Fibroblast of lung (primary cell): Measurements from ENCODE around the gene CLDN9. TPM values are rescaled to one million over a fixed set of nuclear protein-coding genes. Genes with fewer than 3 reads are reported as not detected.

ENCODE experiments used
- DNase-seq, 2 donors: peaks; one replicate each; pipeline versions ENCODE4 v3.0.0 to v3.0.0-alpha.2; 2010; ENCODE audit warnings: low read depth in 2 of 2
- H2AFZ ChIP-seq: 2 replicates; pipeline ENCODE4 v1.5.1; 2012; ENCODE audit warnings: low read length, control low read depth, inconsistent platforms
- H3K27ac ChIP-seq: 2 replicates; pipeline ENCODE4 v1.5.1; 2011; ENCODE audit warnings: low read length, control low read depth; ENCODE audit not compliant: insufficient read depth
- H3K27me3 ChIP-seq: 2 replicates; pipeline ENCODE4 v1.5.1; 2011; ENCODE audit warnings: mild to moderate bottlenecking, low read length; ENCODE audit not compliant: control insufficient read depth, insufficient read depth
- H3K36me3 ChIP-seq: 2 replicates; pipeline ENCODE4 v1.5.1; 2011; ENCODE audit warnings: low read length; ENCODE audit not compliant: control insufficient read depth, insufficient read depth
- H3K4me1 ChIP-seq: 2 replicates; pipeline ENCODE4 v1.5.1; 2011; ENCODE audit warnings: low read length; ENCODE audit not compliant: control insufficient read depth, insufficient read depth; ENCODE audit errors: extremely low read depth
- H3K4me2 ChIP-seq: 2 replicates; pipeline ENCODE4 v1.5.1; 2011; ENCODE audit warnings: low read length, control low read depth; ENCODE audit not compliant: insufficient read depth; ENCODE audit errors: extremely low read depth
- H3K4me3 ChIP-seq, 4 experiments: fragments of 200-600 bp in 1 of 4; sonication (generic) in 1 of 4; replicated peaks in 1 of 4; 2 replicates each; pipeline ENCODE4 v1.5.1; 2011 to 2016; ENCODE audit warnings: low read length in 4 of 4, low read depth in 3 of 4, mild to moderate bottlenecking in 3 of 4, control low read depth in 2 of 4, inconsistent platforms in 1 of 4, mixed read lengths in 1 of 4; ENCODE audit not compliant: insufficient read depth in 1 of 4; ENCODE audit errors: control extremely low read depth in 1 of 4
- H3K79me2 ChIP-seq: 2 replicates; pipeline ENCODE4 v1.5.1; 2012; ENCODE audit warnings: mild to moderate bottlenecking, low read length, inconsistent platforms; ENCODE audit not compliant: control insufficient read depth, insufficient read depth
- H3K9ac ChIP-seq: 2 replicates; pipeline ENCODE4 v1.5.1; 2011; ENCODE audit warnings: mild to moderate bottlenecking, low read length, control low read depth; ENCODE audit not compliant: insufficient read depth
- H3K9me3 ChIP-seq: 2 replicates; pipeline ENCODE4 v1.5.1; 2012; ENCODE audit warnings: low read depth, low read length; ENCODE audit not compliant: control insufficient read depth, insufficient read depth
- H4K20me1 ChIP-seq: 2 replicates; pipeline ENCODE4 v1.5.1; 2011; ENCODE audit warnings: low read length; ENCODE audit not compliant: control insufficient read depth, insufficient read depth; ENCODE audit errors: extremely low read depth
- EZH2 ChIP-seq: IDR thresholded peaks from 2 replicates; pipeline ENCODE4 v1.5.1; 2012; ENCODE audit warnings: low read length, control low read depth, mild to moderate bottlenecking; ENCODE audit errors: missing control alignments
- polyA plus RNA-seq, 2 donors: library from polyadenylated mRNA; depleted of rRNA in 1 of 2; stranded (reverse) in 1 of 2; unstranded in 1 of 2; fragments of >200 nt; gene quantifications; 2 replicates each; pipeline ENCODE4 v1.2.1, GENCODE V29; 2011 to 2012; ENCODE audit warnings: missing spikeins in 1 of 2
- total RNA-seq: library from RNA; depleted of rRNA; stranded (reverse); fragments of >200 nt; gene quantifications from 2 replicates; pipeline ENCODE4 v1.2.1, GENCODE V29; 2014
- TF ChIP-seq, protein P1 (sequence below), 2 donors: IDR thresholded peaks in 1 of 2; conservative IDR thresholded peaks in 1 of 2; 1 replicate in 1 of 2; 2 replicates in 1 of 2; pipeline ENCODE4 v1.5.1; 2011 to 2012; ENCODE audit warnings: low read length in 2 of 2, control low read depth in 1 of 2, inconsistent platforms in 1 of 2, low read depth in 1 of 2, mild to moderate bottlenecking in 1 of 2

Gene CLDN9
- total and polyA plus RNA-seq, 2 donors (not counting 1 experiment from before 2014, with no cell fraction given), result not detected

DNA sequence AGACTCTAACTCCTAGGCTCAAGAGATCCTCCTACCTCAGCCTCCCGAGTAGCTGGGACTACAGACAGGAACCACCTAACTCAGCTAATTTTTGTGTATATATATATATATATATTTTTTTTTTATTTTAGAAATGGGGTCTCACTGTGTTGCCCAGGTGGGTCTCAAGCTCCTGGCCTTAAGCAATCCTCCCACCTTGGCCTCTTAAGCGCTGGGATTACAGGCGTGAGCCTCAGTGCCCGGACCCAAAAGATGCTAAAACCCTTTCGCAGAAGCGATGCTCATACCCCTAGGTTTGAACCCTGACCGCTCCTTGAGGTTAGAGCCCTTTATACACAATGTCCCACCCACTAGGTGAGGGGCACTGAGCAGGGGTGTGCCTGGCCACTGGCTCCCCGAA lies 2.2 kb upstream of the CLDN9 start:
- no peak overlapping the region for H3K27ac ChIP-seq
- H3K79me2 ChIP-seq, result no peaks in the 10 kb centered on the region
- H3K4me2 ChIP-seq, result no peak overlapping the region
- DNase-seq, result no peak
- H2AFZ ChIP-seq, result no peak overlapping the region
- no peak overlapping the region for H3K4me3 ChIP-seq
- no peaks in the 10 kb centered on the region for H3K36me3 ChIP-seq
- H3K9ac ChIP-seq, result no peak overlapping the region
- no peaks in the 10 kb centered on the region for H4K20me1 ChIP-seq
- no peaks in the 10 kb centered on the region for H3K9me3 ChIP-seq
- TF ChIP-seq, protein P1, sequence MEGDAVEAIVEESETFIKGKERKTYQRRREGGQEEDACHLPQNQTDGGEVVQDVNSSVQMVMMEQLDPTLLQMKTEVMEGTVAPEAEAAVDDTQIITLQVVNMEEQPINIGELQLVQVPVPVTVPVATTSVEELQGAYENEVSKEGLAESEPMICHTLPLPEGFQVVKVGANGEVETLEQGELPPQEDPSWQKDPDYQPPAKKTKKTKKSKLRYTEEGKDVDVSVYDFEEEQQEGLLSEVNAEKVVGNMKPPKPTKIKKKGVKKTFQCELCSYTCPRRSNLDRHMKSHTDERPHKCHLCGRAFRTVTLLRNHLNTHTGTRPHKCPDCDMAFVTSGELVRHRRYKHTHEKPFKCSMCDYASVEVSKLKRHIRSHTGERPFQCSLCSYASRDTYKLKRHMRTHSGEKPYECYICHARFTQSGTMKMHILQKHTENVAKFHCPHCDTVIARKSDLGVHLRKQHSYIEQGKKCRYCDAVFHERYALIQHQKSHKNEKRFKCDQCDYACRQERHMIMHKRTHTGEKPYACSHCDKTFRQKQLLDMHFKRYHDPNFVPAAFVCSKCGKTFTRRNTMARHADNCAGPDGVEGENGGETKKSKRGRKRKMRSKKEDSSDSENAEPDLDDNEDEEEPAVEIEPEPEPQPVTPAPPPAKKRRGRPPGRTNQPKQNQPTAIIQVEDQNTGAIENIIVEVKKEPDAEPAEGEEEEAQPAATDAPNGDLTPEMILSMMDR (conservative IDR thresholded peaks at IDR 0.05 in 1 of 2, IDR thresholded peaks at IDR 0.05 in 1 of 2; ENCODE audit: low read depth in 1 of 2, low read length in 2 of 2), result no peak
- no peak for TF ChIP-seq EZH2
- H3K4me1 ChIP-seq, result no peaks in the 10 kb centered on the region
- peaks cover 34% of the 10 kb centered on the region for H3K27me3 ChIP-seq

DNA sequence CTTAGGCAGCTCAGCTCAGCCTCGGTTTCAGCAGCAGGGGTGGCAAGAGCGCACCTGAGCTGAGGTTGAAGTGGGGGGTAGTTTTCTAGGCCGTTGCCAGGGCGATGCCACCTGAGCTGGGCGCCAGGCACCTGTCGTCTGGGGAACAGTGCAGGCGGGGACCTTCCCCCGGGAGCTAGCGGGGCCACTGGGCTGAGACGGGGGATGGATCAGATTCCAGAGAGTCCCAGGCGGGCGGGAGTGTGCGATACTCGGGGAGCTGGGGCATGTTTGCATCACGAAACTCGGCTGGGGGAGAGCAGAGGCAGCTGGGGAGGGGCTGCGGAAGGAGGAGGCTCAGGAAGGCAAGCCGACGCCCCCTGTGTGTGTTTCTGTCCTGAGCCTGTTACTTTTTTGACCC lies 477 bp upstream of the CLDN9 start:
- Histone ChIP-seq H3K36me3 (no peaks in the 10 kb centered on the region), H3K27me3 (peaks cover 34% of the 10 kb centered on the region), H4K20me1 (no peaks in the 10 kb centered on the region), H3K4me1 (no peaks in the 10 kb centered on the region), H3K9ac (no peak overlapping the region), H3K4me3 (no peak overlapping the region), H2AFZ (no peak overlapping the region), H3K27ac (no peak overlapping the region), H3K4me2 (no peak overlapping the region), H3K9me3 (no peaks in the 10 kb centered on the region), H3K79me2 (no peaks in the 10 kb centered on the region)
- no peak for DNase-seq
- TF ChIP-seq, protein P1 (conservative IDR thresholded peaks at IDR 0.05 in 1 of 2, IDR thresholded peaks at IDR 0.05 in 1 of 2; ENCODE audit: low read depth in 1 of 2, low read length in 2 of 2), result no peak
- peak; percentile 17 for TF ChIP-seq EZH2

DNA sequence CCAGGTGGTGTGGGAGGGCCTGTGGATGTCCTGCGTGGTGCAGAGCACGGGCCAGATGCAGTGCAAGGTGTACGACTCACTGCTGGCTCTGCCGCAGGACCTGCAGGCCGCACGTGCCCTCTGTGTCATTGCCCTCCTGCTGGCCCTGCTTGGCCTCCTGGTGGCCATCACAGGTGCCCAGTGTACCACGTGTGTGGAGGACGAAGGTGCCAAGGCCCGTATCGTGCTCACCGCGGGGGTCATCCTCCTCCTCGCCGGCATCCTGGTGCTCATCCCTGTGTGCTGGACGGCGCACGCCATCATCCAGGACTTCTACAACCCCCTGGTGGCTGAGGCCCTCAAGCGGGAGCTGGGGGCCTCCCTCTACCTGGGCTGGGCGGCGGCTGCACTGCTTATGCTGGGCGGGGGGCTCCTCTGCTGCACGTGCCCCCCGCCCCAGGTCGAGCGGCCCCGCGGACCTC lies 798 bp downstream of the CLDN9 start:
- H3K9me3 ChIP-seq, result no peaks in the 10 kb centered on the region
- H3K27me3 ChIP-seq, result peaks cover 30% of the 10 kb centered on the region
- H3K4me3 ChIP-seq, result no peak overlapping the region
- no peak overlapping the region for H3K4me2 ChIP-seq
- no peaks in the 10 kb centered on the region for H4K20me1 ChIP-seq
- H3K36me3 ChIP-seq, result no peaks in the 10 kb centered on the region
- no peak for DNase-seq
- no peak overlapping the region for H2AFZ ChIP-seq
- no peak overlapping the region for H3K9ac ChIP-seq
- no peak overlapping the region for H3K27ac ChIP-seq
- H3K4me1 ChIP-seq, result no peaks in the 10 kb centered on the region
- no peak for TF ChIP-seq EZH2
- no peaks in the 10 kb centered on the region for H3K79me2 ChIP-seq
